MM.1S (cell line): ENCODE data around the gene HS3ST2.

Source experiments
- EZH2 ChIP-seq: fragments of 300-600 bp; sonication (generic); optimal IDR thresholded peaks from 2 replicates; pipeline ENCODE3; 2017; ENCODE audit warnings: low read depth, mild to moderate bottlenecking, antibody characterized with exemption, low read length, mixed read lengths
- EZH2phosphoT487 ChIP-seq: fragments of 300-600 bp; sonication (generic); IDR thresholded peaks from 2 replicates; pipeline ENCODE4 v1.6.1; 2018; ENCODE audit warnings: antibody characterized with exemption, low read length
- TF ChIP-seq, protein P1 (sequence below): fragments of 300-600 bp; sonication (generic); IDR thresholded peaks from 2 replicates; pipeline ENCODE4 v1.5.1; 2016; ENCODE audit warnings: antibody characterized with exemption, low read length, mixed read lengths

DNA sequence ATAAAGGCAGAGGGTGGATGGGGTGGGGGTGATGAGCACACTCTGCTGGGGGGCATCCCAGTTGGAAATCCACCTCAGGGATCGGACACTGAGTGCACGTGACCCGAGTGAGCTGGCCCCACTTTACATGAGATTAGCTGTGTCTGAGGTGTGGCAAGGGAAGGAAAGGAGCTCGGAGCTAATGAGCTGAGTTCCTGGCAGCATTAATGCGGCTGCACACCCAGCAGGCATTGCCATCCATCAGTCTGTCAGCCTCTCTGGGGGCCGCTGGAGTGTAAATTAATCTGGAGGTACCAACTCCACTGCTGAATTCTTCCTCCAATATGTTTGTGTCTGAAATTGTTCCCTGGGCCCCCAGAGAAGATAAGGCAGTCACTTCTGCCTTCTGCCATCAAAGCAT is 65.5 kb downstream of the HS3ST2 start:
- TF ChIP-seq, protein P1, sequence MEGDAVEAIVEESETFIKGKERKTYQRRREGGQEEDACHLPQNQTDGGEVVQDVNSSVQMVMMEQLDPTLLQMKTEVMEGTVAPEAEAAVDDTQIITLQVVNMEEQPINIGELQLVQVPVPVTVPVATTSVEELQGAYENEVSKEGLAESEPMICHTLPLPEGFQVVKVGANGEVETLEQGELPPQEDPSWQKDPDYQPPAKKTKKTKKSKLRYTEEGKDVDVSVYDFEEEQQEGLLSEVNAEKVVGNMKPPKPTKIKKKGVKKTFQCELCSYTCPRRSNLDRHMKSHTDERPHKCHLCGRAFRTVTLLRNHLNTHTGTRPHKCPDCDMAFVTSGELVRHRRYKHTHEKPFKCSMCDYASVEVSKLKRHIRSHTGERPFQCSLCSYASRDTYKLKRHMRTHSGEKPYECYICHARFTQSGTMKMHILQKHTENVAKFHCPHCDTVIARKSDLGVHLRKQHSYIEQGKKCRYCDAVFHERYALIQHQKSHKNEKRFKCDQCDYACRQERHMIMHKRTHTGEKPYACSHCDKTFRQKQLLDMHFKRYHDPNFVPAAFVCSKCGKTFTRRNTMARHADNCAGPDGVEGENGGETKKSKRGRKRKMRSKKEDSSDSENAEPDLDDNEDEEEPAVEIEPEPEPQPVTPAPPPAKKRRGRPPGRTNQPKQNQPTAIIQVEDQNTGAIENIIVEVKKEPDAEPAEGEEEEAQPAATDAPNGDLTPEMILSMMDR = no peak
- no peak for TF ChIP-seq EZH2phosphoT487
- no peak for TF ChIP-seq EZH2
